Esophagus squamous epithelium (tissue), 5 donors: ENCODE measurements around the gene PKP4. TPM values are rescaled to one million over a fixed set of nuclear protein-coding genes. Genes with fewer than 3 reads are reported as not detected.

Experiments used
- DNase-seq: peaks from one replicate; lab custom pipeline; 2025; lab: John Stamatoyannopoulos, UW
- H3K27ac ChIP-seq, 4 donors: fragments of 200-600 bp; sonication (generic); one replicate each; pipeline ENCODE4 v1.5.1; 2016 to 2019; ENCODE audit warnings: mild to moderate bottlenecking in 1 of 4
- H3K27me3 ChIP-seq, 4 donors: fragments of 200-600 bp; sonication (generic); 1 replicate in 3 of 4; 2 replicates in 1 of 4; pipeline versions ENCODE4 v1.5.1 to v1.6.0; 2017 to 2021; ENCODE audit warnings: antibody characterized with exemption in 1 of 4
- H3K36me3 ChIP-seq, 3 donors: fragments of 200-600 bp; sonication (generic); one replicate each; pipeline ENCODE4 v1.5.1; 2016 to 2019
- H3K4me1 ChIP-seq, 3 donors: fragments of 200-600 bp; sonication (generic); one replicate each; pipeline ENCODE4 v1.5.1; 2017 to 2019
- H3K4me3 ChIP-seq, 4 donors: fragments of 200-600 bp; sonication (generic); 1 replicate in 3 of 4; 2 replicates in 1 of 4; pipeline ENCODE4 v1.5.1; 2016 to 2019; ENCODE audit warnings: mild to moderate bottlenecking in 2 of 4, moderate library complexity in 1 of 4
- H3K9me3 ChIP-seq, 3 donors: fragments of 200-600 bp; sonication (generic); one replicate each; pipeline ENCODE4 v1.5.1; 2016 to 2019
- POLR2A ChIP-seq, 4 donors: fragments of 450-650 bp; IDR thresholded peaks; one replicate each; pipeline ENCODE4 v1.6.1; 2017; ENCODE audit warnings: antibody characterized with exemption in 4 of 4, mild to moderate bottlenecking in 4 of 4, moderate library complexity in 3 of 4
- WGBS, 2 donors: methylation state at CpG; one replicate each; pipeline ENCODE4 v1.1.5; 2018; 5-methylcytosine and 5-hydroxymethylcytosine counted together
- intact Hi-C: fragments of 100-400 bp; cut with DNase I; formaldehyde crosslinking; loops from one replicate; pipeline ENCODE4 v1.15.0; 2022
- total RNA-seq, 4 donors: library from RNA; depleted of rRNA; stranded (reverse); fragments of >200 nt; gene quantifications; one replicate each; pipeline ENCODE4 v1.1.0, GENCODE V29; 2016
- TF ChIP-seq, protein P1 (sequence below), 6 experiments: fragments of 450-650 bp in 4 of 6; fragments of 200-600 bp in 2 of 6; sonication (generic) in 2 of 6; IDR thresholded peaks; one replicate each; pipeline ENCODE4 v1.5.1; 2016 to 2019; ENCODE audit warnings: antibody characterized with exemption in 6 of 6, mild to moderate bottlenecking in 4 of 6, moderate library complexity in 4 of 6
- donor health status: DM: yes; HTN: yes; CAD: no.

The PKP4 gene
- total RNA-seq, 4 donors from 2014 or later = 36.3 to 77.1 (median 46.6) TPM

GRCh38 chr2:158478237-158478636 lies 21.5 kb downstream of the PKP4 start:
- no peak overlapping the region for H3K27ac ChIP-seq

DNA sequence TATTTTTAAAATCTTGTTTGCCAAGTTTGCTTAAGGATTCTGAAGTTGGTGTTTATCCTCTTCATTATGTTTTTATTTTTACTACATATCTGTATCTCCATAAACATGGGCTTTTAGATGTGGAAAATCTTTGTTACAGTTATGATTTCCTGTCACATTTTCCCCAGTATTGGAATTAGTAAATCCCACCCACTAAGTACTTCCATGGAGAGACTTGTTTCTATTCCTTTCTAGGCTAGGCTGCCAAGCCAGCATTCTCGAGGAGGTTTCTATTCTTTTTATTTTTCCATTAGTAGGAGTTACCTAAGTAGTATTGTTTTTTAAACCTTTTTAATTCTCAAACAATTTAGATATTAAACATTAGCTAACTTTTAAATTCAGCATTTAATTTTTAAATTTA lies 22.1 kb downstream of the PKP4 start:
- intact Hi-C loops = no loop called here
- peaks cover 0 to 29% (median 12%) of the 10 kb centered on the region in 3 donors for H3K4me1 ChIP-seq
- 30 to 35% methylated on average over 1 of the region's 1 CpG for WGBS, 2 donors
- no peak overlapping the region for H3K4me3 ChIP-seq
- TF ChIP-seq, protein P1, sequence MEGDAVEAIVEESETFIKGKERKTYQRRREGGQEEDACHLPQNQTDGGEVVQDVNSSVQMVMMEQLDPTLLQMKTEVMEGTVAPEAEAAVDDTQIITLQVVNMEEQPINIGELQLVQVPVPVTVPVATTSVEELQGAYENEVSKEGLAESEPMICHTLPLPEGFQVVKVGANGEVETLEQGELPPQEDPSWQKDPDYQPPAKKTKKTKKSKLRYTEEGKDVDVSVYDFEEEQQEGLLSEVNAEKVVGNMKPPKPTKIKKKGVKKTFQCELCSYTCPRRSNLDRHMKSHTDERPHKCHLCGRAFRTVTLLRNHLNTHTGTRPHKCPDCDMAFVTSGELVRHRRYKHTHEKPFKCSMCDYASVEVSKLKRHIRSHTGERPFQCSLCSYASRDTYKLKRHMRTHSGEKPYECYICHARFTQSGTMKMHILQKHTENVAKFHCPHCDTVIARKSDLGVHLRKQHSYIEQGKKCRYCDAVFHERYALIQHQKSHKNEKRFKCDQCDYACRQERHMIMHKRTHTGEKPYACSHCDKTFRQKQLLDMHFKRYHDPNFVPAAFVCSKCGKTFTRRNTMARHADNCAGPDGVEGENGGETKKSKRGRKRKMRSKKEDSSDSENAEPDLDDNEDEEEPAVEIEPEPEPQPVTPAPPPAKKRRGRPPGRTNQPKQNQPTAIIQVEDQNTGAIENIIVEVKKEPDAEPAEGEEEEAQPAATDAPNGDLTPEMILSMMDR (IDR thresholded peaks at IDR 0.05) = no peak
- TF ChIP-seq POLR2A (IDR thresholded peaks at IDR 0.05) = no peak
- DNase-seq = no peak
- H3K9me3 ChIP-seq = no peaks in the 10 kb centered on the region
- no peaks in the 10 kb centered on the region for H3K36me3 ChIP-seq
- H3K27me3 ChIP-seq = no peaks in the 10 kb centered on the region
- no peak overlapping the region for H3K27ac ChIP-seq

More at GRCh38 chr2:158478237-158478636, 21.5 kb downstream of the PKP4 start:
- no peaks in the 10 kb centered on the region for H3K9me3 ChIP-seq
- no peak for DNase-seq
- H3K4me1 ChIP-seq = peaks cover 0 to 29% (median 12%) of the 10 kb centered on the region in 3 donors
- intact Hi-C loops = no loop called here
- H3K36me3 ChIP-seq = no peaks in the 10 kb centered on the region
- WGBS, 2 donors = 58 to 65% methylated on average over 6 of the region's 6 CpGs
- TF ChIP-seq, protein P1 (IDR thresholded peaks at IDR 0.05) = no peak
- no peak overlapping the region for H3K4me3 ChIP-seq
- H3K27me3 ChIP-seq = no peaks in the 10 kb centered on the region

DNA sequence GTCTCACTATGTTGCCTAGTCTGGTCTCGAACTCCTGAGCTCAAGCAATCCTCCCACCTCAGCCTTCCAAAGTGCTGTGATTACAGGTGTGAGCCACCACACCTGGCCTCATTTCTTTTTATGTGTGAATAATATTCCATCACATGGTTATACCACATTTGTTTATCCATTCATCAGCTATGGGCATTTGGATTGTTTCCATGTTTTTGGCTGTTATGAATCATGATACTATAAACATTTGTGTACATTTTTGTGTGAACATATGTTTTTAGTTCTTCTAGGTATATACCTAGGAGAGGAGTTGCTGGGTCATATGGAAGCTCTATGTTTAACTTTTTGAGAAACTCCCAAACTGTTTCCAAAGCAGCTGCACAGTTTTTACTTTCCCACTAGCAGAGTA lies 24.4 kb downstream of the PKP4 start:
- H3K9me3 ChIP-seq = no peaks in the 10 kb centered on the region
- 96 to 100% methylated on average over 1 of the region's 1 CpG for WGBS, 2 donors
- H3K36me3 ChIP-seq = no peaks in the 10 kb centered on the region
- TF ChIP-seq POLR2A (IDR thresholded peaks at IDR 0.05) = no peak
- TF ChIP-seq, protein P1 (IDR thresholded peaks at IDR 0.05) = no peak
- H3K4me3 ChIP-seq = no peak overlapping the region
- no peaks in the 10 kb centered on the region for H3K27me3 ChIP-seq
- intact Hi-C loops = no loop called here
- no peak for DNase-seq
- H3K4me1 ChIP-seq = peaks cover 0 to 29% (median 12%) of the 10 kb centered on the region in 3 donors
- H3K27ac ChIP-seq = no peak overlapping the region

- H3K4me3 ChIP-seq = no peak overlapping the region
- H3K9me3 ChIP-seq = no peaks in the 10 kb centered on the region
- H3K27me3 ChIP-seq = no peaks in the 10 kb centered on the region
- DNase-seq = no peak
- H3K4me1 ChIP-seq = peaks cover 0 to 33% (median 18%) of the 10 kb centered on the region in 3 donors
- TF ChIP-seq, protein P1 (IDR thresholded peaks at IDR 0.05) = no peak
- TF ChIP-seq POLR2A (IDR thresholded peaks at IDR 0.05) = no peak
- H3K27ac ChIP-seq = no peak overlapping the region
- intact Hi-C loops = no loop called here
- H3K36me3 ChIP-seq = no peaks in the 10 kb centered on the region
These were observed 25.8 kb downstream of the PKP4 start for GRCh38 chr2:158482594-158482993.

DNA sequence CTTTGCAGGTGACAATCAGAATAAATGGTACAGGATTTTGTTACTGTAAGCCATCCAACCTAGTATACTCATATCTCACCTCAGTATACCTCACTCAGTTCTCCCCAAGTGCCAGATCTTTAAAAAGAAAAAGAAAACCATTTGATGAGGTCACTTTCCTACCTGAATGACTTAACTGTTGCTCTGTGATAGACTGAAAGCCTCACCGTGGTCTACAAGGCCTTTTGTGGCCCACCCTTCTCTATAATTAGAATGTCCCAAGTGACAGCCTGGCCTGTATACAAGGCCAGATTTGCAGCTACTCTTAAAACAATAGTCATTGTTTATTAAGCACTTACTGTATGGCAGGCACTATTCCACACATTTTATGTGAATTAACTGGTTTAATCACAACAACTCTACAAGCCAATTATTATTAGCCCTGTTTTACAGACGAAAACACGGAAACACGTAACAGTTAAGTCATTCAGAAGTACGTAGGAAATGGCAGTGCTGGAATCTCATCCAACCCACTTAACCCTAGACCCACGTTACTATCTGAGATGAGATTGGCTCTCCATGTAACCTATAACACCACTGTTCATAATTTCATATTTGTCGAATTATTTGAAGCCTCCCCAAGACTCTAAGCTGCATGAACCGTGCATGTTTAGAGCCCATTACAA lies 28.3 kb downstream of the PKP4 start:
- Histone ChIP-seq H3K9me3 (no peaks in the 10 kb centered on the region), H3K27me3 (no peaks in the 10 kb centered on the region), H3K4me1 (peaks cover 0 to 34% (median 18%) of the 10 kb centered on the region in 3 donors), H3K27ac (no peak overlapping the region), H3K4me3 (no peak overlapping the region), H3K36me3 (no peaks in the 10 kb centered on the region)
- 88 to 89% methylated on average over 8 of the region's 8 CpGs for WGBS, 2 donors
- no peak for DNase-seq
- intact Hi-C loops = no loop called here
- TF ChIP-seq, protein P1 (IDR thresholded peaks at IDR 0.05) = no peak
- TF ChIP-seq POLR2A (IDR thresholded peaks at IDR 0.05) = no peak
